ENCODE data around the gene CCDC191.

DNA sequence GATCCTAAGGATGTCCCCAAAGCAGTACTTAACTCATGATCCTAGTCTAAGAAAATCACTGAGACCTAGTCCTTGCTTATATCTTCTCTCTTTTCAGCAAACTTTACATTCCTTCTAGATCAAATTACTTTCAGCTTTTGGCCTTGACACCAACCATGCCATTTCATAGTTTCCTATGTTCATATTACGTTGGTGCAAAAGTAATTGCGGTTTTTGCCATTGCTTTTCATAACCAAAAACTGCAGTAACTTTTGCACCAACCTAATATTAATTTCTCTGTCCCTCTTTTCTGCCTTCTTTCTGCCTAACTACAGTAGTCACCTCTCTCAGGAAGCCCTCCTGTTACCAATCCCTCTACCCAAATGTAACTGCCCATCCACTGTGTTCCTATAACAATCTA lies 36.8 kb downstream of the CCDC191 start:
- TF ChIP-seq, protein P1, sequence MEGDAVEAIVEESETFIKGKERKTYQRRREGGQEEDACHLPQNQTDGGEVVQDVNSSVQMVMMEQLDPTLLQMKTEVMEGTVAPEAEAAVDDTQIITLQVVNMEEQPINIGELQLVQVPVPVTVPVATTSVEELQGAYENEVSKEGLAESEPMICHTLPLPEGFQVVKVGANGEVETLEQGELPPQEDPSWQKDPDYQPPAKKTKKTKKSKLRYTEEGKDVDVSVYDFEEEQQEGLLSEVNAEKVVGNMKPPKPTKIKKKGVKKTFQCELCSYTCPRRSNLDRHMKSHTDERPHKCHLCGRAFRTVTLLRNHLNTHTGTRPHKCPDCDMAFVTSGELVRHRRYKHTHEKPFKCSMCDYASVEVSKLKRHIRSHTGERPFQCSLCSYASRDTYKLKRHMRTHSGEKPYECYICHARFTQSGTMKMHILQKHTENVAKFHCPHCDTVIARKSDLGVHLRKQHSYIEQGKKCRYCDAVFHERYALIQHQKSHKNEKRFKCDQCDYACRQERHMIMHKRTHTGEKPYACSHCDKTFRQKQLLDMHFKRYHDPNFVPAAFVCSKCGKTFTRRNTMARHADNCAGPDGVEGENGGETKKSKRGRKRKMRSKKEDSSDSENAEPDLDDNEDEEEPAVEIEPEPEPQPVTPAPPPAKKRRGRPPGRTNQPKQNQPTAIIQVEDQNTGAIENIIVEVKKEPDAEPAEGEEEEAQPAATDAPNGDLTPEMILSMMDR (IDR thresholded peaks at IDR 0.05), result no peak
- TF ChIP-seq EZH2phosphoT487 (IDR thresholded peaks at IDR 0.05), result no peak

Measured in neural progenitor cell (in vitro differentiated cells).